H1 (cell line): ENCODE measurements around the gene ZNF469. TPM values are rescaled to one million over a fixed set of nuclear protein-coding genes. Genes with fewer than 3 reads are reported as not detected.

Experiments
- EP300 ChIP-seq, 2 experiments: IDR thresholded peaks; 1 replicate in 1 of 2; 2 replicates in 1 of 2; pipeline ENCODE4 v1.6.1; 2011 to 2012; ENCODE audit warnings: low read depth in 2 of 2, low read length in 2 of 2, mild to moderate bottlenecking in 2 of 2, borderline replicate concordance in 1 of 2, inconsistent platforms in 1 of 2, moderate library complexity in 1 of 2
- KDM5A ChIP-seq: fragments of 200-600 bp; IDR thresholded peaks from 2 replicates; pipeline ENCODE4 v1.7.1; 2012; ENCODE audit warnings: mild to moderate bottlenecking, low read length, inconsistent platforms, mixed read lengths
- NRF1 ChIP-seq: IDR thresholded peaks from 2 replicates; pipeline ENCODE4 v1.6.1; 2011; ENCODE audit warnings: mild to moderate bottlenecking, low read depth, low read length, improper control_type of control experiment
- RBBP5 ChIP-seq: IDR thresholded peaks from 2 replicates; pipeline ENCODE4 v1.7.1; 2012; ENCODE audit warnings: low read depth, mild to moderate bottlenecking, inconsistent platforms, low read length, moderate library complexity, borderline replicate concordance
- SAP30 ChIP-seq: fragments of 300-600 bp; sonication (generic); IDR thresholded peaks from 2 replicates; pipeline ENCODE4 v1.7.1; 2012; ENCODE audit warnings: low read length, moderate library complexity, mild to moderate bottlenecking, inconsistent platforms; ENCODE audit not compliant: insufficient read depth, insufficient replicate concordance
- SIN3A ChIP-seq, 2 experiments: IDR thresholded peaks in 1 of 2; conservative IDR thresholded peaks in 1 of 2; 2 replicates each; pipeline ENCODE4 v1.6.1; 2011 to 2012; ENCODE audit warnings: low read length in 2 of 2, improper control_type of control experiment in 1 of 2, low read depth in 1 of 2, mild to moderate bottlenecking in 1 of 2
- SRF ChIP-seq: IDR thresholded peaks from 2 replicates; pipeline ENCODE4 v1.6.1; 2011; ENCODE audit warnings: mild to moderate bottlenecking, low read depth, low read length, moderate library complexity
- polyA plus RNA-seq, 7 experiments: library from polyadenylated mRNA; depleted of rRNA in 3 of 7; stranded (reverse) in 5 of 7; unstranded in 2 of 7; fragments of >200 nt in 5 of 7; fragments of 200-250 nt in 2 of 7; gene quantifications; 1 replicate in 5 of 7; 2 replicates in 1 of 7; 4 replicates in 1 of 7; pipeline versions ENCODE4 v1.2.1 to v1.2.3, GENCODE V29; 2011 to 2013; ENCODE audit warnings: missing spikeins in 2 of 7, mixed read lengths in 2 of 7
- total RNA-seq: library from RNA; stranded (reverse); fragmentation: NEBNext Ultra II Directional; extraction: Animal tissue kit (Norgen Biotek cat#: 25700); gene quantifications from 2 replicates; pipeline ENCODE4 v1.2.1, GENCODE V29; 2021

ZNF469 gene
- total and polyA plus RNA-seq, 2 of the 8 experiments (the other 6 are each of a cell fraction or from before 2014, with no cell fraction given) = 0.30 to 1.8 TPM

DNA sequence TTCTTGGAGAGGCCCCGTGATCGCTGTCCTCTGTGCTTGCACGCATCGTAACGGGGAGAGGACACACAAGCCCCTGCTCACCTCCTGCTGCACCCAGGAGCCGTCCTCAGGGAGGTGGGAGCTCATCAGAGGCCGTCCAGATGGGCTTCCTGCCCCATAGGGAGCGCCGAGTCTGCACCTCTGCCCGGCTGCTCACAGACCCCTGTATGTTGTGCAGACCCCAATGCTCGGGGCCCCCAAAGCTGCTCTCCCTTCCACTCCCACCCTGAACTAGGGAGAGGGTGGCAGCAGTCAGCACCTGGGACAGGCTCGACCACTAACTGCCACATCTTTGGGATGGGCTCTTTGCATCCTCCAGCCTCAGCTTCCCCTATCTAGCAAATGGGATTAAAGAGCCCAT lies 4.4 kb upstream of the ZNF469 start (continued):
- no peak for TF ChIP-seq KDM5A
- TF ChIP-seq EP300 (IDR thresholded peaks at IDR 0.05; ENCODE audit: borderline replicate concordance in 1 of 2, low read depth in 2 of 2, low read length in 2 of 2) = no peak
- no peak for TF ChIP-seq RBBP5
- TF ChIP-seq SAP30 = no peak
- TF ChIP-seq SRF = no peak
- TF ChIP-seq NRF1 = no peak
- TF ChIP-seq SIN3A (conservative IDR thresholded peaks at IDR 0.05 in 1 of 2, IDR thresholded peaks at IDR 0.05 in 1 of 2; ENCODE audit: low read depth in 1 of 2, low read length in 2 of 2) = no peak
